NCI-H2029 treated with DMSO at 0.1 percent for 48 hours (cell line): ENCODE data around the gene NAPSA.
A peak's percentile ranks its signal among the peaks of the same experiment; 100 is the strongest.
"Not testable (repeated sequence)": the region's sequence is repeated elsewhere in the genome, so short reads cannot be mapped to it uniquely, and the experiment has no call there.

ENCODE experiments used
- DNase-seq: peaks from one replicate; lab custom pipeline; 2025; lab: John Stamatoyannopoulos, UW

The NAPSA gene

DNA sequence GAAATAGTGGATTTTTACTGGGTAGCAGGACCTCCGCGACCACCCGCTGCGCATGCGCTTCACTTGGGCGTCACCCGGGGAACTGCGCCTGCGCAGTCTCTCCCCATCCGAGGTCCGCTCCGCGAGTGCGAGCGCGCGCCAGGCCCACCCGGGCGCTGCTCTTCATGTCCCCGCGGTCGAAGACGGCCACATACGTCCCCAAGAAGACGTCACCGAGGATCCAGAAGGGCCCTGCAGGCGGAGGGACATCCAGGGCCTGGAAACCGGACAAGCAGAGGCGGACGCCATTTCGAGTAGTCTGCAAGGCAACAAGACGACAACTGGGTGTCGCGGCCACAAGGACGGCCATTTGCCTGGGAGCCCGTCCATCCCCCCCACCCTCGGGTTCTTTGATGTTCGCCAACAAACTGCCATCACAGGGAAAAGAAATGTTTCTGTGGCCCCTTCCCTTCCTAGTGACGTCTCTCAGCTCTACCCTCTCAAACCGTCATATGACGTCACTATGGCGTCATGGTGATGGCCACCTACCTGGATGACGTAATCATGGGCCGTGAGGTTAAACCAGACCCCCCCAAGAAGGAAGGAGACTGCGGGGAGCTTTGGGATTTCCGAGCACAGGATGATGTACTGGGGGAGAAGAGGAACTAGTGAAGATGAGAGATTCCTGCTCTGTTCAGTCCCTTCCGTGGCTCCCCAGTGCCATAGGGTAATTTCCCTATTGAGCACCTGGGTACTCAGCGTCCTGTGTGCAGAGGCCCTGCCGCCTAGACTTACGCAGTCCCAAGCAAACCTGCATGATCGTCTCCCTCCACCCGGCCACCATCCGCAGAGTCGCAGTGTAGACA is 6.7 kb downstream of the NAPSA start:
- peak; percentile 51 for DNase-seq

DNA sequence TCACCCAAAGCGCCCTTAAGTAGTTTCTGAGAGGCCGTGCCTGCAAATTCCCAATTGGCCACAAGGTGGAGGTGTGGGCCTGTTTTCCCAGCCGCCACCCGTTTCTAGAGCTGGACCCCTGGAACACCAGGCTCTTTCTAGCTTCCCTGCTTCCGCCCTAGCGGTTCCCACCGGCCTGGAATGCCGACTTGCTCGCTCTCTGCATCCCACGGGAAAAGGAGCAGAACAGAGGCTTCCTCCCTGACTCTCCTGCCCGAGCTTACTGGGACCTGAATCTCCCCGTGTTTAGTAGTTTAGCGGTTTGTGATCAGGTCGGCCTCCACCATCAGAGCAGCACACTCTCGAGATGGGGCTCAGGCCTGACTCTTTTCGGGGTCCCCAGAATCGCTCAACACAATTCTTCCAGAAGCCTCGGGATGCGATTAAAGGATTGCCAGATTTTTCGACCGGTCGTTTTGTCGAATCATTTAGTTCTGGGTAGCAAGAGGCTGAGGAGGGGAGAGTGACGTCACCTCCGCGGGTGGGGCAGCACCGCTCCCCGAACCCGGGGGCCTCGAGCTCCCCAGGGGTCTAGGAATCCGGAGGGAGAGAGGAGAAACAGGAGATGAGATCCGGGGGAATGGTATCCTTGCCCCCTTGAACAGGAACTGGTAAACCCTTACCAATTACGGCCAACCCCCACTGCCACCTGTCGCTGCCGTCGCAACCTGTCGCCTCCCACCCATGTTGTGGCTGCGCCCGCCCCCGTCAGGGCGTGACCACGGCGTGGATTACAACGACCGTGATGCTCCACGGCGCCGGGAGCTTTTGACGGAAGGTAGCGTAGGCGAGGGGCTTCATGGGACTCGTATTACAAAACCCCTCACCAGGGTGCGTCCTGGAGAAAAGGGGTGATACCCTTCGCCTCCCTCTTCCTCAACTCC is 8.0 kb downstream of the NAPSA start:
- peak; percentile 51 for DNase-seq

DNA sequence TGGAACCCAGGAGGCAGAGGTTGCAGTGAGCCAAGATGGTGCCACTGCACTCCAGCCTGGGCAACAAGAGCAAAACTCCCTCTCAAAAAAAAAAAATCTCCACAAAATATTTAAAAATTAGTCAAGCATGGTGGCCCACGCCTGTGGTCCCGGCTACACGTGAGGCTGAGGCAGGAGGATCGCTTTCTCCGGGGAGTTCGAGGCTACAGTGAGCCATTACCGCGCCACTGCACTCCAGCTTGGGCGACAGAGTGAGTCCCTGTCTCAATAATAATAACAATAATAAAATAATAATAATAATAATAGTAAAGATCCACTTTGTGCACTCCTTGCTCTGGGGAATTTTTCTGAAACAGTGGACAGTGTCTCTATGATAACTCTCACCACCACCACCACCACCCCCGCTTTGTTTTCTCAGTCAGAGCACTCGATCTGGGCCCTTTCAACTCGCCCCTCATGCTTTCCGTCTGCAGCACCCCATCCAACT is 8.7 kb downstream of the NAPSA start:
- DNase-seq = no peak

DNA sequence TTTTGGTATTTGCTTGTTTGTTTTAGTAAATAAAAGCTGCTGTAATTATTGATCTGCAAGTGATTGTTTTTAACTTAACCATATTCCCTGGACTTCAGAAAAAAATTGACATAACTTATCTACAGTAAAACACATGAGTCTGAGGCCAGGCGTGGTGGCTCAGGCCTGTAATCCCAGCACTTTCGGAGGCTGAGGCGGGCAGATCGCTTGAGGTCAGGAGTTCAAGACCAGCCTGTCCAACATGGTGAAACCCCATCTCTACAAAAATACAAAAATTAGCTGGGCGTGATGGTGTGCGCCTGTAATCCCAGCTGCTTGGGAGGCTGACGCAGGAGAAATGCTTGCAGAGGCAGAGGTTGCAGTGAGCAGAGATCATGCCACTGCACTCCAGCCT is 12.0 kb downstream of the NAPSA start:
- not testable (repeated sequence) for DNase-seq

DNA sequence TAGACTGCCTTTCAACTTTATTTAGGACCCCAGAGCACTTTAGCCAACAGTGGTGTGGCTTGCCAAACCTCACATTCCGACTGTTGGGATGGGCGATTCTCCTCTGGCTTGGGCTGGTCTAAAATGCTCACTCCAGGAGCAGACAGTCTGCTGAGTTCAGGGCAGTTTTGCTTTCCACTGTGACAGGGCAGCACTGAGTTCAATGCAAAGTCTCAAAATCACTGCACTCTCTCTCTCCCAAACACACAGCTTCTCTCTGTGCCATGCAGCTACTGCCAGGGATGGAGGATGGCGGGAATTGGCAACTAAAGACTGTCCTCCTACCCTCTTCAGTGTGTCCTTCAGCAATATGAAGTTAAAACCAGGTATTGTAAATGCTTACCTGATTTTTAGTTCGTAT is 13.2 kb downstream of the NAPSA start:
- no peak for DNase-seq

DNA sequence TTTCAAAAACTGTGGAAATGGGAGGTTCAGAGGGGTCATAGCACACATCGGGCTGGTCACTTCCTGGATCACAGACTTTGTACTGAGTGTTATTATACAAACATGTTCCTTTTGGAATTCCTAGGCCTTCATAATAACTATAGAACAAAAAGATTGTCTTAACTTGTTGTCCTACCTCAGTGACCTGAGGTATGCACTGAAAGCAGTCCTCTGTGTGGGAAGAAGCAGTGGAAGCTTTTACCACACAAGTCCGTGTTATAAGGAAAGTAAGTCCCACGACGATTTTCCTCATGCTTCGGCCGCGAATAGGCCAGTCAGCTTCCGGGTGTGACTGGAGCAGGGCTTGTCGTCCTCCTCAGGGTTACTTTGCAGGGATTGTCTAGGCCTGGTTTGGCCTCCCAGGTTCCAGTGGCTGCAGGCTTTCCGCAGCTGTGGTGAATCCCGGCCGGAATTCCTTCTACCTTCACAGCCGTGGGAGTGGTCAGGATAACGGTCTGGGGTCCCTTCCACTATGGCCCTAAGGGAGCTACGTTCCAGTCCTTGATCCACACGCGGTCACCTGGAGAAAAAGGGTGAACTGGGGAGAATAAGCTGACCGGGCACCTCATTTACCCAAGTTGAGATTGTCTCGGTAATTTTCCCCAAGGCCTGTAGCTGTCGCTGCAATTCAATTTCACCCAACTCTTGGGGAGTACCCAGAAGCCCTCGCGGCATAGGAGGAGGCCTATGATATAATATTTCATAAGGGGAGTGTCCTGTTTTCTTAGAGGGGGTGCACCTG is 16.0 kb downstream of the NAPSA start:
- no peak for DNase-seq

DNA sequence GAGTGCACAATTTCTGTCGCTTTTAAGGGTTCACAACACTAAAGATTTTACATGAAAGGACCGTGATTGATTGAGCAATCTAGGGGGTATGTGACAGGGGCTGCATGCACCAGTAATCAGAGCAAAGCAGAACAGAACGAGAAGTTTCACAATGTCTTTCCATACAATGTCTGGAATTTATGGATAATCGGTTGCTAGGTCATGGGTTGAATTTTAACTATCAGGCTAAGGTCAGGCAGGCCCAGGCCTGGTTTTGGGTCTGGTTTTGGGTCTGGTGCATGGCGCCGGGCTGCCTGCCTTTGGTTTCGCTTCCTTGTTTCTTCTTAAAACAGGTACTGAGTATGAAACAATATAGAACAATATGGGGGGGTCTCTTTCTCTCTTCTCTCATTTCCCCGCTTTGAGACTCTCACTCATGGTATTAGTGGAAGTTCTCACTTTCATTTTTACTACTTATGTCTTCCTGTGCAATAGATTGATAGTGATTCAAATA is 18.3 kb downstream of the NAPSA start:
- DNase-seq = not testable (repeated sequence)

DNA sequence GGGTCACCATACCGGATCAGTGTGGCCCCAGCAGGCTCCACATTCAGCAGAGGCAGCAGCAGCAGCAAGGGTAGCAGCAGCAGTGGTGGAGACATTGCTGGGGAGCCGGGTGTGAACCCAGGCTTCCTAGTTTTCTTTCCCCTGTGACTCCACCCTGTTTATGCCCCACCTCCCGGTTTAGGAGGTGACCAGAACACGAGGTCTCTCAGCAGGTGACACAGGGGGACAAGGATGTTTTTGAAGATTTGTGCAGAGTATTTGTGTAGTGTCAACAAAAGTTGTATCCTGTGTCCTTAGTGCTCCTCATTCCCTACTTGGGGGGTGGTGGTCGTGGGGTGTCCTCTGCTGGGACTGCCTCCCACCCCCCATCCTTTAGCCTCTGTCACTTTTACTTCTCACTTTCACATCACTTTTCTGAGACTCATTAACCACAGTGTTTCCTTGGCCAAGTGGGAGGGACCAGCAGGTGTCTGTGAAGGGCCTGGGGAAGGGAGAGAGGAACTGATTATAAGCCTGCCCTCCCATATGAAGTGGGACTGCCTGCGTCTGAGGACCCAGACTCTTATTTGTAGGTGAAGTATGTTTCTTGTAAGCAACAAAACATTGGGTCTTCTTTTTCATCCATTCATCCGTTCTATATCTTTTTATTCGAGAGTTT is 20.6 kb downstream of the NAPSA start:
- DNase-seq = no peak

DNA sequence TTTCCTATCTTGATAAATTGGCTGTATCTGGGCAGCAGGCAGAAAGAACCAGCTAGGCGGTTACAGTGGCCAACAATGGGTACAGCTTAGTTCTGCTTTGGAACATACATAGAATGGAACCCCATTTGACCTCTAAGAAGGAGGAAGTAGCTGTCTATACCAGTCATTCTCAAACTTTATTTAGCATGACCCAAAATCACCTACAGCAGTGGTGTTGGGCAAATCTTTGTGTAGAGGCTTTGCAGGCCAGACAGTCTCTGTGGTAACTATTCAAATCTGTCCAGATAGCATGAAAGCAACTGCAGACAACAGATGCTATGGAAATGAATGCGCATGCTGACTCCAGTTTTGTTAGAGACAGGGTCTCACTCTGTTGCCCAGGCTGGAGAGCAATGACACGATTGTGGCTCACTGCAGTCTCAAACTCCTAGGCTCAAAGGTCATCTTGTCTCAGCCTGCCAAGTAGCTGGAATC is 24.3 kb downstream of the NAPSA start:
- no peak for DNase-seq

DNA sequence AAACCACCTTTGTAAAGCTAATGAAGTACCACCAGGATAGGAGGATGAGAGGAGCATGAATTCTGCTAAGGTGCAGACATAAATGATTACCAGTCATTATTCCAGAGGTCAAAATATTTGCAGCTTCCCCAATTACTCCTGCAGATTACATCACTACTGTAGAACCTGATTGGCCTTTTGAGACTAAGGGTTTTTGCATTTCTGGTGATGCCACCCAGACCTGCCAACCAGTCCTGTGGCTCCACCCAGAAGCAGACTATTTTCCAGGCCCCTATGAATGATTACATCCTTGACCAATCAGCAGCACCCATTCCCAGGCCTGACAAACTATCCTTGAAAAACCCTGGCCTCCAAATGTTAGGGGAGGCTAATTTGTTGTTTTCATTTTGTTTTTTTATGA is 25.1 kb downstream of the NAPSA start:
- DNase-seq = no peak

DNA sequence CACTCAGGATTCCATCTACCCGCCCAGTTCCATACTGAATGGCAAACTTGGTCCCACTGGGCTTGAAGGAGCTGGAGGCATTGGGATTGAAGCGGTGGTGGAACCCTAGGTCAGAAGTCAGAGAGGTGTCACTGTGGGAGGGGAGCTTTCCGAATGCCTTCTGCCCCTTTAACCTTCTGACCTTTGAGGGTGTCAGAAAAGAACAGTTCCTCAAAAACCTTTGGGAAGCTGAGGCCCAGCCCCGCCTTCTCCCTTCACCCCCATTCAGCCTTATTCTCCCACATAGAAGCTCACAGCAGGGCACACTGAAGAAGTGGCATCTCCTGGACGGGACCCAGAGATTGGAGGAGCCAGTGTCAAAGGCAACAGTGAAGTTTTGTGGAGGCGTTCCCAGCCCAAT is 28.4 kb downstream of the NAPSA start:
- not testable (repeated sequence) for DNase-seq

DNA sequence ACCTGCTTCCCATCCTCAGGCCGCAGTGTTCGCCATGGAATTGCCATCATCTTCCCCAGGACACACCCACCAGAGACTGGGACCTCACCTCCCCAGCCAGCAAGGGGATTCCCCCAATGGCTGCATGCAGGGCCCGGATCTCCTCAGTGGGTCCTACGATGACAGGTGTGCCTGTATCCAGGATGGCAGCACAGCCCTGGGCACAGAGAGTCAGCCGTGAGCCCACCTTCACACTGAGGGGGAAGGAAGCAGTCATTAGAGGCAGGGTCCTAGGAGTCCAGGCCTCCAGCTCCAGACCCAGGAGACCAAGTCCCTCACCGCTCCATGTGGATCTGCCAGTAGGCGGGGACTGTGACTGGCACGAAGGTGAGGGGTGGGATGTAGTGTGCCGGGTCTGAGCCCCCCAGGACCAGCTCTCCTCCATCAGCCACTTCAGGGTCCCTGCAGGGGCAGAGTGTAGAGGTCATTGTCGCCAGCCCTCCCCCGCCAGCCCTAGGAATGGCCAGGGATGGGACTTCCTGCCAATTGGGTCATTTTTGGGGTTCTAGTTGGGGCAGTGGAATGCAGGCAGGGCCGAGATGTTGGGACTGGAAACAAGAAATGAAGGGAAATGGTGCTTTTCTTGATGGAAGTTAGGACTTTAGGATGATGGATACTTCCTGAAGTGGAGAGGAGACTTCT is 30.6 kb downstream of the NAPSA start:
- no peak for DNase-seq

DNA sequence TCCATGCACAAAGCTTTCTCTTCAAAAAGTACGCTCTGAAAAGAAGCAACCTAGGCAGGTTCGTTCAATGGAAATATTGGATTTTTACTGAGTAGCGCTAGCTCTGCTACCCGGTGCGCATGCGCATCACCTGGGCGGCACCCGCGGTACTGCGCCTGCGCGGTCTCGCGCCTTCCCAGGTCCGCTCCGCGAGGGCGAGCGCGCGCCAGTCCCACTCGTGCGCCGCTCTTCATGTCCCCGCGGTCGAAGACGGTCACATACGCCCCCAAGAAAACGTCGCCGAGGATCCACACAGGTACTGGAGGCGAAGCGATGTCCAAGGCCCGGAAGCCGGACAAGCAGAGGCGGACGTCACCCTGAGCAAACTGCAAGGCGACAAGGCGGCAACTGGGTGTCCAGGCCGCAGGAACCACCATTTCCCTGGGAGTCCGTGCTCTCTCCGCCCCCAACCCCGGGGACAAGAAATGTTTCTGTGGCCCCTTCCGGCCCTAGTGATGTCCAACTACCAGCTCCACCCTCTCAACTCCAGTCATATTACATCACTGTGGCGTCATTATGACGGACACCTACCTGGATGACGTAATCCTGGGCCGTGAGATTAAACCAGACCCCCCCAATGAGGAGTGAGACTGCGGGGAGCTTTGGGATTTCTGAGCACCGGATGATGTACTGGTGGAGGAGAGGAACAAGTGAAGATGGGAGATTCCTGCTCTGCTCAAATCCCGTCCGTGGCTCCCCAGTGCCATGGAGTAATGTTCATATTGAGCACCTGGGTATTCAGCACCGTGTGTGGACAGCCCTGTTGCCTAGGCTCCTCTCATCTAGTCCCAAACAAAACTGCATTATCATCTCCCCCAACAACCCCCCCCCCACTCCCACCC is 31.5 kb downstream of the NAPSA start:
- peak; percentile 95 for DNase-seq

DNA sequence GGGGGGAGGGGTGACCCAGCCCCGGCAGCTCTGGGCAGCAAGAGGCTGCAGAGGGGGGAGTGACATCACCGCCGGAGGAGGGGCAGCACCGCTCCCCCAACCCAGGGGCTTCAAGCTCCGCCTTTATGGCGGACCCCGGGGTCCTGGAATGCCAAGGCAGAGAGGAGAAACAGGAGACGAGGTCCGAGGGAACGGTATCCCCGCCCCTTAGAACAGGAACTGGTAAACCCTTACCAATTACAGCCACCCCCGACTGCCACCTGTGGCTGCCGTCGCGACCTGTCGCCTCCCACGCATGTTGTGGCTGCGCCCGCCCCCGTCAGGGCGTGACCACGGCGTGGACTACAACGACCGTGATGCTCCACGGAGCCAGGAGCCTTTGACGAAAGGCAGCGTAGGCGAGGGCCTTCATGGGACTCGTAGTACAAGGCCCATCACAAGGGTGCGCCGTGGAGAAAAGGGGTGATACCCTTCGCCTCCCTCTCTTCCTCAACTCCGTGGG is 32.2 kb downstream of the NAPSA start:
- peak; percentile 95 for DNase-seq

DNA sequence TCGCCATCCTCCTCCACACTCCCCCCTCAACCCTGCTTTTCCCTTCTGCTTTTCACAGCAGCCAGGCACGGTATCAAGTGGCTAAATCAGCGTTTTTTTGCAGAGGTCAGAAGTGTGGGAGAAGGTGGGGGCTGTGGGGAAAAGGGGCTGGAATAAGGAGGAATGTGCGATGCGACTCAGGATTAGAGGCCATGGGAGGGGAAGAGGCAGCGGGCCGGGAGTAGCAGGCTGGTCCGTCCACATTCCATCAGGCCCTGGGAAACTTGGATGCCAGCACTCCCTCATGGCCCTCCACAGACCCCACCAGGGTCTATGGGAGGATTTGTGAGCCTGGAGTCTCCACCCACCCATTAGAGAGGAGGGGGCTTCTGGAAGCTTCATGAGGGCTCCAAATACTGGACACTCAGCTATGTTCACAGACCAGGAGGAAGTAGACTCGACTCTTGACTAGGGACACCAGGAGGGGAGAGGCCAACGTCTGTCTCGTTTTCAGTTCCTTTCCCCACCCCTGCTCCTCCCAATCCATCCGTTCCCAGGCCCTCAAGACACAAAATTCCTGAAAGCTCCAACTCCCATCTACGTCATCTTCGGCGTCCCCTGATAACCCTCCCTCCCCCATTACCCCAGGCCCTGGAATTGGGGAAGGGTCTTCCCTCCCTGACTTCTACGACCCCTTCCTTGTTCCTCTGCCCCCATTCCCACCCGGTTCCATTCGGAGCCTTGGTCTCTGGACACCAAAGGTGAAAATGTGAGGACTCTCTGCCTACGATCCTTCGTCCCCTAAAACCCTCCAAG is 33.0 kb downstream of the NAPSA start:
- no peak for DNase-seq

DNA sequence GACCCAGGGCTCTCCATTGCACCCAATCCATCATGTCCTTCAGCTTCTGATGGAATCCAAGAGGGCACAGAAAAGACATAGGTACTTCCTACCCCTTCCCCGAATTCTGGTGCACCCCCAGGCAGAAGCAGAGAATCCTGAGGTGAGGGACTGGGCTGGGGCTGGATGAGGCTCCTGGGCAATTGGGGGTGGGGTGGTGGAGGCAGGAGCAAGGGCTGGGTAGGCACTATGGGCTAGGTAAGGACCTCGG is 33.5 kb downstream of the NAPSA start:
- no peak for DNase-seq

DNA sequence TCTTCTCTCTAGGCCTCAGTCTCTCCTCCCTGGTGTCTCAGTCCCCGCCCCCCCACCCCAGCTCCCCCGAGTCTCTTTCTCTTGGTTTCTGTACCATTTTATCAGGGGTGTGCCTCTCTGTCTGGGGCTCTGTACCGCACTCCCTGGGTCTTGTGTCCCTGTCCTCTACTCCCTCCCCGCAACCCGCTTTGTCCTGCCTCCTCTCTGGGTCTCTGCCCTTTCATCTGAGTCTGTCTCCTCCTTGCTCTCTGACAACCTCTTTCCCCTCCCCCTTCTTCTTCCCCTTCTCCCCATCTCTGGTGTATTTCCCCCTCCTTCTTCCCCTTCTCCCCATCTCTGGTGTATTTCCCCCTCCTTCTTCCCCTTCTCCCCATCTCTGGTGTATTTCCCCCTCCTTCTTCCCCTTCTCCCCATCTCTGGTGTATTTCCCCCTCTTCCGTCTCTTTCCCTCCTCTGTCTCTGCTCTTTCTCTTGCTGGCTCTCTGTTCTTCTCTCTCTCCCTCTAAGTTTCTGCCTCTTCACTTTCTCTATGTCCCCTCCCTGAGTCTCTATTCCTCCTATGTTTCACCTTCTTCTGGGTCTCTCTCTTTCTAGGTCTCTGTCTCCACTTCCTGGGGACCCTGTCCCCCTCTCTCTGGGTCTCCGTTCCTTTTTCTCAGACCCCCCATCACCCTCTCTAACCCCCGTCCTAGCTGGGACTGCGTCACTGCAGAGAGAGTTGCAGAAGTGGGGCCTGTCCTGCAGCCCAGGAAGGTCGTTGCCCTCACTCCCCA is 34.0 kb downstream of the NAPSA start:
- no peak for DNase-seq
